ENCODE results near the gene DOK7. TPM values are rescaled to one million over a fixed set of nuclear protein-coding genes. Genes with fewer than 3 reads are reported as not detected.

Gene DOK7
- total and polyA plus RNA-seq, 2 of the 4 experiments (the other 2 are of a cell fraction): not detected

- H4K8ac ChIP-seq (ENCODE audit: low read depth in 2 of 2, low read length in 2 of 2): no peak overlapping the region
- in situ Hi-C loops (cut with MboI; ENCODE audit: low sequenced_read_pairs): no loop called here
Measured at GRCh38 chr4:3439391-3439790, 23.7 kb upstream of the DOK7 start.

More at GRCh38 chr4:3439391-3439790, 23.7 kb upstream of the DOK7 start:
- ChIA-PET POLR2A (ENCODE audit: unreplicated experiment) (no interaction called here), CTCF (no interaction called here)
- Histone ChIP-seq H2BK120ac (ENCODE audit: low read depth, low read length) (no peak overlapping the region), H4K5ac (ENCODE audit: low read depth, low read length) (no peak overlapping the region), H3K4me1 (ENCODE audit: control insufficient read depth, insufficient read depth, low read length) (peaks cover 11% of the 10 kb centered on the region), H3K79me1 (ENCODE audit: low read depth in 1 of 2, low read length in 2 of 2) (no peaks in the 10 kb centered on the region), H2AK9ac (replicated peaks; ENCODE audit: low read depth, low read length, poor library complexity) (no peak overlapping the region), H3K27ac (ENCODE audit: insufficient read depth, low read length) (no peak overlapping the region), H3K23ac (ENCODE audit: low read depth, low read length) (no peak overlapping the region), H2BK20ac (ENCODE audit: low read depth, low read length) (no peak overlapping the region), H4K91ac (ENCODE audit: insufficient read depth, low read depth, low read length) (no peak overlapping the region), H3K14ac (replicated peaks; ENCODE audit: low read depth, low read length) (no peak overlapping the region), H3K56ac (ENCODE audit: extremely low read depth, insufficient read depth, low read length) (no peak overlapping the region), H3K36me3 (ENCODE audit: control insufficient read depth, insufficient read depth, low read length) (no peaks in the 10 kb centered on the region), H2AK5ac (ENCODE audit: low read depth, low read length) (no peak overlapping the region), H3K9ac (ENCODE audit: low read depth, low read length) (no peak overlapping the region), H3K9me1 (ENCODE audit: insufficient read depth, low read length) (0 out of 2 replicates have a peak, but pooled peaks cover under 1% of the 10 kb centered on the region), H3K4ac (ENCODE audit: low read depth, low read length) (no peak overlapping the region), H3K4me2 (ENCODE audit: low read depth, low read length) (no peak overlapping the region), H2AFZ (replicated peaks; ENCODE audit: low read length, poor library complexity) (peak overlapping the region; percentile 23), H2BK5ac (ENCODE audit: low read depth, low read length, poor library complexity, severe bottlenecking) (no peak overlapping the region), H3K4me3 (ENCODE audit: insufficient read depth, low read depth, low read length) (no peak overlapping the region), H4K20me1 (ENCODE audit: insufficient read depth, low read length) (0 out of 2 replicates have a peak, but pooled peaks cover 5% of the 10 kb centered on the region), H3K9me3 (ENCODE audit: control insufficient read depth, insufficient read depth, low read length) (no peaks in the 10 kb centered on the region), H2BK15ac (ENCODE audit: low read depth, low read length) (no peak overlapping the region), H3K27me3 (ENCODE audit: control insufficient read depth, insufficient read depth, low read length) (no peaks in the 10 kb centered on the region), H3K18ac (ENCODE audit: low read depth, low read length) (no peak overlapping the region)
- dilution Hi-C loops (cut with HindIII; ENCODE audit: low sequenced_read_pairs, unreplicated experiment): no loop called here
- TF ChIP-seq POLR2A (IDR thresholded peaks at IDR 0.05; ENCODE audit: low read depth, low read length) (no peak), FOS (IDR thresholded peaks at IDR 0.05; ENCODE audit: low read depth, low read length) (no peak), ELK1 (IDR thresholded peaks at IDR 0.05; ENCODE audit: borderline replicate concordance, low read depth, low read length) (no peak), RCOR1 (IDR thresholded peaks at IDR 0.05; ENCODE audit: insufficient replicate concordance, low read length) (no peak), RFX5 (IDR thresholded peaks at IDR 0.05; ENCODE audit: low read depth, low read length) (no peak), CTCF (conservative IDR thresholded peaks at IDR 0.05; ENCODE audit: low read depth, low read length) (no peak), MXI1 (IDR thresholded peaks at IDR 0.05; ENCODE audit: borderline replicate concordance, low read depth, low read length) (no peak), USF2 (IDR thresholded peaks at IDR 0.05; ENCODE audit: low read depth, low read length) (no peak), SMC3 (IDR thresholded peaks at IDR 0.05; ENCODE audit: low read depth, low read length) (no peak), CHD1 (IDR thresholded peaks at IDR 0.05; ENCODE audit: low read depth, low read length) (no peak), MAZ (IDR thresholded peaks at IDR 0.05; ENCODE audit: borderline replicate concordance, low read depth, low read length) (no peak), RAD21 (IDR thresholded peaks at IDR 0.05; ENCODE audit: low read length) (no peak), CEBPB (IDR thresholded peaks at IDR 0.05; ENCODE audit: low read depth, low read length) (no peak), NFE2L2 (IDR thresholded peaks at IDR 0.05; ENCODE audit: low read depth, low read length) (no peak)
- DNase-seq (no peak), ATAC-seq (ENCODE audit: low read depth) (no peak)
- BruUV-seq (replicated peaks): no TSS peak
- WGBS, 2 experiments (ENCODE audit: extremely low coverage in 2 of 2, insufficient read length in 1 of 2): 86% methylated on average over 6 of the region's 16 CpGs; no CpG with 5 or more reads in 1 of the 2 experiments
- intact Hi-C loops (cut with micrococcal nuclease): loop anchor here (5.0 kb wide), 1 partner anchor 147 kb away; the partner anchor contains the start of gene RGS12
